ENCODE measurements around the gene MS4A13. TPM values are rescaled to one million over a fixed set of nuclear protein-coding genes. Genes with fewer than 3 reads are reported as not detected.
A peak's percentile ranks its signal among the peaks of the same experiment; 100 is the strongest.
"Not testable (repeated sequence)": the region's sequence is repeated elsewhere in the genome, so short reads cannot be mapped to it uniquely, and the experiment has no call there.

MS4A13 gene
- not detected for polyA plus RNA-seq (ENCODE audit: insufficient read length)

DNA sequence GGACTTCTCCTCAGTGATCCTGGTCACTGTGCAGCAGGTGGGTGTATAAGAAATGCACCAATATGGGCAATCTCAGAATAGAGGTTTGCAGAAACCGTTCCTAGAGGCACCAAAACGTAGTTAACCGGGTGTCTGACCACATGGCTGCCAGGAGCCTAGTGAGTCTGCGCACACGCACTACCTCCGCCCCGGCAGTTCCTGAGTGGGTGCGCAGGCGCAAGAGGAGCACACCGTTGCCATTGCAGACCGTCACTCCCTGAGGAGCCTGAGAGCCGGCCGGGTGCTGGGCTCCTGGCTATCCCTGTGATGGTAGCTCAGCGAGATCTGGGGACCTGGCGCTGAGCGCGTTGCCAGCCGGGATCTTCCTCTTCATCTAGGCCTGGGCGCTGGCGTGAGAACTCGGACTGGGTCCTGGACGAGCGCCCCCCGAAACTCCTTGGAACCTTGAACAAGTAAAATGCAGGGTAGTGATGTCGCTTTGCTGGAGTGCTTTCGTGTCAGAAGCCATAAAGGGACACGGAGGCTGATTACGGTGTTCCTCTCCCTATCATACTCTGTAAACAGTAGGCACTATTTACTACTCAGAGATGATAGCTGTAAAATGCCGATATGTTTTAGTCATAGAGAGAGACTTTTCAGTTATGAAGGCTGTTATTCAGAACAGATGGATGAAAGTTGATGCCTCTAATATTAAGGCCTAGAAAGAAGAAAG is at the start of gene MS4A13:
MS4A13 (plus strand) TSS at position 249 of the 712 bp plus-strand sequence. CDS start 2,692 bp downstream, outside the sequence.
- no peak for DNase-seq

DNA sequence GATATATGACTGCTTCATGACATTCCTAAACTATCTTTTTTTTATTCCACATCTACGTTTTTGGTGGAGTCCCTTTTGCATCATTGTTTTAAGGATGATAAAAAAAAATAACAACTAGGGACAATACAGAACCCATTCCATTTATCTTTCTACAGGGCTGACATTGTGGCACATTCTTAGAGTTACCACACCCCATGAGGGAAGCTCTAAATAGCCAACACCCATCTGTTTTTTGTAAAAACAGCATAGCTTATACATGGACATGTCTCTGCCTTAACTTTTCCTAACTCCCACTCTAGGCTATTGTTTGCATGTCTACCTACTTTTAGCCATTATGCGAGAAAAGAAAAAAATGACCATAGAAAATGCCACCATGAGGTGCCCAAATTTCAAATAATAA is 46.4 kb upstream of the MS4A13 start:
- DNase-seq, result no peak

GRCh38 chr11:60469723-60470122 is 45.5 kb upstream of the MS4A13 start:
- DNase-seq, result no peak

- peak; percentile 9 for DNase-seq
These were observed 38.2 kb upstream of the MS4A13 start for GRCh38 chr11:60477035-60477445.

DNA sequence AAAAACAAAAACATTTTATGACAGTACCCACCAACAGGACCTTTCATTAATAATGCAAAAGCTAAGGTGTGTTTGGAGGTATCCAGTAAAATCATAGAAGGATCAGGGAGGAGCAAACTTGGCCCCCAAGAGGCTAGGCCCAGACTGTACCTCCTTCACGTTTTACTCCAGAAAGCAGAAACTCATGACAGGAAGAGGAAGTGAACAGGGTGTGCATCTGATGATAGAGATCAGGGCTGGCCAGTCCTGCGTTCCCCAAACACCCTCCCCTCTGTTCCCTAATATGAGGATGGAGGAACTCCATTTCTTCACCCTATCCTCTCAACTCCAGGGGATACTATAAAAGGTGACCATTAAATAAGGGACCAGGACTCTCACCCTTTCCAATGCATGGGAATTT is 32.8 kb upstream of the MS4A13 start:
- DNase-seq, result no peak

GRCh38 chr11:60485987-60486386 is 29.2 kb upstream of the MS4A13 start:
- DNase-seq, result no peak

DNA sequence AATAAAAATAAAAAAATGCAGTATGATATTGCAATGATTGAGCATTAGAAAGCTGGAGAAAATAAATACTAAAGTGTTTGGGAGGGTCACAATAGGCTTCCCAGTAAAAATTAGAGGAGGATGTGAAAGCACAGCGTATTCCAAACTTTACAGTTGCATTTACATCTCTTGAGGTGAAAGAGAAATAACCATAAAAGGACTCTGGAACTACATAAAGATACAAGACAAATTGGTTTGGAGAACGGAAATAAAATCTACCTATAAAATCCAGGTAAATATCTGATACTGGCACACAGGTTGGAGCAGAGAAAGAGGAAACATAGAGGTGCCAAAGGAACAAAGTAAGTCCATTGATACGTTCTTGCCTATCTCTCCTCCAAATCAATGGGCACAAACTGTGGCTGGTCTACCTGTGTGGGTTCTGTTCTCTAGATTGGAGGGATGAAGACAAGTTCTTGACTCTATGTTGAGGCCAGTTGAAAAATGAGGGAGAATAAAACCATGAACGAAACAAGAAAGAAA is 22.6 kb upstream of the MS4A13 start, which contains the start of gene MS4A12:
MS4A12 (plus strand) TSS at position 291 of the 522 bp plus-strand sequence. CDS start 4,541 bp downstream, outside the sequence.
- no peak for DNase-seq

DNA sequence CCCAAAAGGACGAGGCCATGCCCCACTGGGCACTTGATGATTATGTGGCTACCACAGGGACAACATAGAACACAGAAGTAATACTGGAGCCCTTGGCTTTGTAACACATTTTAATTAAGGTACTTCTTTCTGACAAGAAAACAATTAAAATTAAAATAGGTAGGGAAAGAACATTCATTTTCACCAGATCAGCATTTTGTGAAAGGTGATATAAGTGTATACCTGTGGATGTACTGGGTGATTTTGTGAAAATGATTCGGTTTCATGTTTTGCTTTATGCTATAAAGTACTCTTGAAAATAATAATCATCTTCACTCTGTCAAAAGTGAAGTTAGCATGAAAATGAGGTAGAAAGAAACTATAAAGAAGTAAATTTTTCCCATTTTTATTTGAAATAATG is 21.7 kb upstream of the MS4A13 start:
- no peak for DNase-seq

DNA sequence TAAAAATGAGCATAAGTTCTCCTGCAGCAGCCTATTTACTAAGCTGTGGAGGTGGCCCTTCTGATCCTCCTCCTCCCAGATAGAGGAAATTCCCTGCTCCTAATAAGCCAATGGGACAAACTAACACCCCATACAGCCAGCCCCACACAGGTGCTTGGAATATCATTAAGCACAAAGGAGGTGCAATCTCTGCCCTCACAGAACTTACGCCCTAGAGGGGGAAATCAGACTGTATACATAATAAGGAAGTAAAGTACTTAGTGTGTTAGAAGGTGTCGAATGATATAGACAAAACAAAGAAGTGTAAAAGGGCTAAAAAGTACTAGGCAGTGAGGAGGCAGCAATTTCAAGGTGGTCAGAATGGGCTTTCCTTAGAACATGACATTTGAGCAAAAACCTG is 16.8 kb upstream of the MS4A13 start:
- DNase-seq, result no peak

- no peak for DNase-seq
These were observed 16.3 kb upstream of the MS4A13 start for GRCh38 chr11:60498853-60499252.

DNA sequence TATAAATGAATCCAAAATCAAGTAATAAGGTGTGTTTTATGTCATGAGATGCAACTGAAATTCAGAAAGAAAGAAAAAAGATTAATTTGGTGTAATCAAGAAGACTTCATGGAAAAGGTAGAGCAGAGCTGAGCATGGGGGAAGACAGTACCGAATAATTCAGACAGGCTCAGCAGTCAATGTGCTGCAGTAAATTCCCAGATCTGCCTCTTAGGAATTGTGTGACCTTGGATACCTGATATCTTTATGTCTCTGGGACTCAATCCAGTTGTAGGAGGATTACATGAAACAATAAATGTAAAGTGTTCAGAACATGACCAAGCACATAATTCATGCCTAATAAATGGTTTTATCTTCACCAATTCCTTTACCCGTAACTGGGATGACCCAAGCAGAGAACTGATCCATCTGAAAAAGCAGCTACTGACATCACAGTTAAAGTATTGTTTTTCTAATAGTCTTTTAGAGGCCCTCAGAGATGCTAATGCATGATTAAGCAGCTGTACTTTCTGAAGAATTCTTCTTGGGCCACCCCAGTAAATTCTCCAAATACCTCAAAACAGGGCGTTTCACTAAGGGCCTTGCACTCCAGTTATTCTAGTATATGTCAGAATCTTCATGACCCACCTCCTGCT is 14.8 kb upstream of the MS4A13 start:
- no peak for DNase-seq

DNA sequence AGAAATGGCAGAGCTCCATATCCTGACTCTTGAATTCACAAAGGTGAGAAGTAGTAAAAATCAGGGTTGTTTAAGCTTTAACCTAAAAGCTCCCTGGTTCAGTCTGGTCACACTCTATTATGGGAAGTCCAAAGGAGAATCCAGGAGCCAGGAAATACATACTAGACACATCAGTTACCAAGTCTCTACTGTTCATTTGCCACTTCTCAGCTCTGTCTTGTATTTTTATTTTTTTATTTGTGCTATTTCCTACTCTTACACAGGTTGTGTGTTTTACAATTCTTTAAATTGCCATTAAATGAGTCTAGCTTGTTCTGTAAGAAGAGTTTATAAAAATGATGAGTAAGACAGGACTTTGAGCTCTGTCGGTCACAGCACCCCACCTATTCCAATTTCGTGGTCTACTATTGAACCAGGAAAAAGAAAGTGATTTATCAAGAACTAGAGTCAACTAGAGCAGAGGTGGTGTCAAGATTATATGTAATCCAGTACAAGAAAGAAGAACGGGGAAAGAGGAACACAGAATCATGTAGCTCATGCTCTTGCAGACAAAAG is 12.9 kb upstream of the MS4A13 start:
- no peak for DNase-seq

DNA sequence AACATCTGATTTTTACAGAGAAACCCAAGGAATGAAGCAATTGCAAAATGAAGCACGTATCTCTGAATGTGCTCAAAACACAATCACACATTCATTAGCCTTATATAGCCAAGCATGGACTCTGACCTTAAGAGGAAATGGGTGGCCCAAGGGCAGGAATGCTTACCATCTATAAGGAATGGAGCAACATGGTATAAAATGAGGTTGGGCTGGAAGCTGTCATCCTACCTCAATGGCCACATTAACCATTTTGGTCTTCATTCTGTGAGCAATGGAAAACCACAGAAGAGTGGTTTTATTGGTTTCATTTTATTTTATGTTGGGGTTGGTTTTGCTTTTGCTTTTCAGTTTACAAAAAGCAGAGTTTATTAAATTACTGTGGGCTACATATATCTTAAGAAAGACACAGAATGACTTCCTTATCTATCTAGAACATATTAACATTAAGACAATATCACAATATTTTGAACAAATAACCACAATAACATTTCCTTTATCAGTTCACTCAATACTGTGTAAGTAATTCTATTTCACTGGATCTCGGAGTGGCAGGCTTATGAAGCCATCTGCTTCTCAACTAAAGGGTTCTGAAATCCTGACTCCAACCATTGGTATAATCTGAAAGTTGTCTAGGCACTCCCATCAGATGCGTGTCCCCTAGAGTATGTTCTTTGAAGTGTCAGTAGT is 10.8 kb upstream of the MS4A13 start:
- DNase-seq, result no peak

DNA sequence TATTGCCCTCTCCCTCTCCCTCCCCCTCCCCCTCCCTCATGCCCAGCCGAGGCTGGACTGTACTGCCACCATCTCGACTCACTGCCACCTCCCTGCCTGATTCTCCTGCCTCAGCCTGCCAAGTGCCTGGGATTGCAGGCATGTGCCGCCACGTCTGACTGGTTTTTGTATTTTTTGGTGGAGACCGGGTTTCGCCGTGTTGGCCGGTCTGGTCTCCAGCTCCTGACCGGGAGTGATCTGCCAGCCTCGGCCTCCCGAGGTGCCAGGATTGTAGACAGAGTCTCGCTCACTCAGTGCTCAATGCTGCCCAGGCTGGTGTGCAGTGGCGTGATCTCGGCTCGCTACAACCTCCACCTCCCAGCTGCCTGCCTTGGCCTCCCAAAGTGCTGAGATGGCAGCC is 5.6 kb upstream of the MS4A13 start:
- not testable (repeated sequence) for DNase-seq

DNA sequence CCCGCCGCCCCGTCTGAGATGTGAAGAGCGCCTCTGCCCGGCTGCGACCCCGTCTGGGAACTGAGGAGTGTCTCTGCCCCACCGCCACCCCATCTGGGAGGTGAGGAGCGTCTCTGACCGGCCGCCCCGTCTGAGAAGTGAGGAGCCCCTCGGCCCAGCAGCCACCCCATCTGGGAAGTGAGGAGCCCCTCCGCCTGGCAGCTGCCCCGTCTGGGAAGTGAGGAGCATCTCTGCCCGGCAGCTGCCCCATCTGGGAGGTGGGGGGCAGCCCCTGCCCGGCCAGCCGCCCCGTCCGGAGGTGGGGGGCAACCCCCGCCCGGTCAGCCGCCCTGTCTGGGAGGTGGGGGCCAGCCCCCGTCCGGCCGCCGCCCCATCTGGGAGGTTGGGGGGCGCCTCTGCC is 5.0 kb upstream of the MS4A13 start:
- DNase-seq, result not testable (repeated sequence)

GRCh38 chr11:60511393-60511792 is 3.8 kb upstream of the MS4A13 start:
- DNase-seq, result no peak

DNA sequence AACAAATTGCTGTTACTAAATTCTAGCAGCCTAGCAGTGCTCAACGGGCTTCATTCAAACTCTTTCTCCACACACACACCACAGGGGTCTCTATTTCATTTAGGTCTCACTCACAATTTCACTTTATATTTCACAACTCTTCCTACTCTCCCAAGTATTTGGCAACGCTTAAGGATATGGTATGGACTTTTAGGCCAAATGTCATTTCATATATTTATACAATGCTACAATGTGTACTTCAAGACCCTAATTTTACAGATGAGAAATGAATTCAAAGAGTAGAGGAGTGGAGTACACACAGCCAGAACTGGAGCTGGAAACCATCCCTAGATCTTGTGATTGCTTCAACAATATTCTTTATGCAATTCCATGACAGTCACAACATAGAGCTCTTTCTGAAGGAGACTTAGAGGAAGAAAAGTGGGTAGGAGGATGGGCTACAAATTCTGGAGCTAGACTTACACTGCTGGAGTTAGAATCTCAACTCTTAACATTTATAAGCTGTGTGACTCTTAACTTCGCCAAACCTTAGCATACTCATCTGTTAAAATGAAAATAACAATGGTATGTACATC is 2.5 kb upstream of the MS4A13 start:
- peak; percentile 23 for DNase-seq

- DNase-seq, result peak; percentile 43
These were observed 1.4 kb upstream of the MS4A13 start for GRCh38 chr11:60513496-60514460.

GRCh38 chr11:60528465-60528864 is 13.3 kb downstream of the MS4A13 start:
- DNase-seq, result no peak

DNA sequence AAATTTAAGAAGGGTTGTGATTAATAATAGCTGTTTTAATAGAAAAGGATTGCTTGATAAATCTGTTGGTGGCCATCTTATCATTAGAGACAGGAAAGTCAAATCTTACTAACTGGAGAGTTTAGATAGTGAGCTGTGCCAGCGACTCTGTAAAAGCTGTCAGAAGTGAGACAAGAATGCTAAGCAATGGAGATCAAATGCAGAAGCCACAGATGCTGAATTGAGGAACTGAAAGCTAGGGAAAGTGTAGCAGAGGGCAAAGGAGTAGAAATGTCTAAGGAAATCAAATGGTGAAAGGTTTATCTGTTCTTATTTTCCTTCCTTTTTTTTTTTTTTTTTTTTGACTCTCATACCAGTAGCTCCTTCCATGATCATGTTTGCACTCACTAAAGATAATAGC is 13.7 kb downstream of the MS4A13 start:
- DNase-seq, result no peak

DNA sequence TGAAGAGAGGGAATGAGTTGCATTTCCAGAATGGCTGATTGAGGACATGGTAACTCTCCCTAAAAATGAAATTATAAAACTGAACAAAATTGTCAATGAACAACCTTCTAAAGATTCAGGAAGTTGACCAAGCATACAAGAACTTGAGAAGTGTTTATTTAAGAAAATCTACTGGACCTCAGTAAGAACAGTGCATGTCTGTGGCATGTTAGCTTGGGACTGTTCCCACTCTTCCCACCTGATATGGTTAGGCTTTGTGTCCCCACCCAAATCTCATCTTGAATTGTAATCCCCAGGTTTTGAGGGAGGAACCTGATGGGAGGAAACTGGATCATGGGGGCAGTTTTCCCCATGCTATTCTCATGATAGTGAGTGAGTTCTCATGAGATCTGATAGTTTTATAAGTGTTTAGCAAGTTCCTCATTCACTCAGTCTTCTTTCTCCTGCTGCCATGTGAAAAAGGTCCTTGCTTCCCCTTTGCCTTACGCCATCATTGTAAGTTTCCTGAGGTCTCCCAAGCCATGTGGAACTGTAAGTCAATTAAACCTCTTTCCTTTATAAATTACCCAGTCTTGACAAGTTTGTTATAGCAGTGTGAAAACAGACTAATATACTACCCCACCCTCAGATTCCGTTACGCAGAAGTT is 15.4 kb downstream of the MS4A13 start:
- DNase-seq, result no peak

Data from hindlimb muscle (tissue), 1 donor.